ENCODE results near the gene ENTPD1. TPM values are rescaled to one million over a fixed set of nuclear protein-coding genes. Genes with fewer than 3 reads are reported as not detected.
"Not testable (repeated sequence)": the region's sequence is repeated elsewhere in the genome, so short reads cannot be mapped to it uniquely, and the experiment has no call there.

ENTPD1 gene
- total RNA-seq, 1 experiment from 2014 or later, result 0.37 TPM

- DNase-seq (ENCODE audit: low read depth, low spot score); H2AFZ ChIP-seq (ENCODE audit: low read depth, low read length, poor library complexity, severe bottlenecking); H3K36me3 ChIP-seq (ENCODE audit: control insufficient read depth in 1 of 2, insufficient read depth in 2 of 2, low read length in 2 of 2); H3K9me2 ChIP-seq (ENCODE audit: insufficient read depth); BruUV-seq (replicated peaks); H3K4me3 ChIP-seq (replicated peaks in 1 of 2; ENCODE audit: low read depth in 1 of 2, low read length in 2 of 2); RAD21 ChIA-PET (ENCODE audit: low non-redundant PET in 1 of 2, low total read pairs in 2 of 2, uncharacterized antibody in 2 of 2, unreplicated experiment in 2 of 2); H4K20me1 ChIP-seq (ENCODE audit: insufficient read depth); H3K27me3 ChIP-seq (ENCODE audit: insufficient read depth, low read length); H3K9me3 ChIP-seq (ENCODE audit: control insufficient read depth in 1 of 2, insufficient read depth in 1 of 2, low read depth in 1 of 2, low read length in 2 of 2); H3K27ac ChIP-seq (ENCODE audit: low read depth, low read length); POLR2A ChIA-PET; ATAC-seq; H3K4me2 ChIP-seq (ENCODE audit: low read length); H3K9ac ChIP-seq (ENCODE audit: low read length); H3K79me2 ChIP-seq (ENCODE audit: insufficient read depth, low read length): not testable (repeated sequence)
- CTCF ChIA-PET, result interaction anchor here (2.1 kb wide), 1 partner anchor 213 kb away, joined by 6 read pairs; the partner anchor contains the start of gene TCTN3
- H3K4me1 ChIP-seq (ENCODE audit: control insufficient read depth in 1 of 2, insufficient read depth in 2 of 2, low read length in 2 of 2), result peaks cover 0 to 19% of the 10 kb centered on the region in 2 experiments; a peak in 1 of 4 replicates
- intact Hi-C loops (cut with micrococcal nuclease), result loop anchor here (10.0 kb wide), 1 partner anchor 219 kb away; no protein-coding TSS in a partner anchor
Observed at GRCh38 chr10:95905897-95906580, 150.1 kb downstream of the ENTPD1 start.

- DNase-seq (ENCODE audit: low read depth, low spot score) (peak; percentile 18), ATAC-seq (peak; percentile 40)
- ChIA-PET POLR2A (interaction anchor here (1.3 kb wide), 1 partner anchor 213 kb away, joined by 3 read pairs; the partner anchor contains the start of gene TCTN3), CTCF (interaction anchor here (2.1 kb wide), 1 partner anchor 213 kb away, joined by 6 read pairs; the partner anchor contains the start of gene TCTN3), RAD21 (ENCODE audit: low non-redundant PET in 1 of 2, low total read pairs in 2 of 2, uncharacterized antibody in 2 of 2, unreplicated experiment in 2 of 2) (interaction anchor here in 1 of 2 experiments (1.7 kb wide), 1 partner anchor 213 kb away, joined by 4 read pairs; the partner anchor contains the start of gene TCTN3)
- peaks cover 2% of the 10 kb centered on the region; the same call in 1 of the 2 replicates for H3K79me2 ChIP-seq (ENCODE audit: insufficient read depth, low read length)
- BruUV-seq (replicated peaks), result TSS peak; percentile 39
- H3K9ac ChIP-seq (ENCODE audit: low read length), result peak overlapping the region; percentile 73
- peak overlapping the region; percentile 91 for H3K4me2 ChIP-seq (ENCODE audit: low read length)
- H4K20me1 ChIP-seq (ENCODE audit: insufficient read depth), result no peaks in the 10 kb centered on the region
- H3K4me1 ChIP-seq (ENCODE audit: control insufficient read depth in 1 of 2, insufficient read depth in 2 of 2, low read length in 2 of 2), result peaks cover 0 to 19% of the 10 kb centered on the region in 2 experiments; a peak in 1 of 4 replicates
- H3K36me3 ChIP-seq (ENCODE audit: control insufficient read depth in 1 of 2, insufficient read depth in 2 of 2, low read length in 2 of 2), result peaks cover 2 to 7% of the 10 kb centered on the region in 2 experiments; a peak in 3 of 4 replicates
- intact Hi-C loops (cut with micrococcal nuclease), result loop anchor here (1.0 to 10.0 kb wide), 2 partner anchors 213 to 218 kb away; no protein-coding TSS in a partner anchor
- H2AFZ ChIP-seq (ENCODE audit: low read depth, low read length, poor library complexity, severe bottlenecking), result peak overlapping the region; percentile 79
- no peaks in the 10 kb centered on the region for H3K9me2 ChIP-seq (ENCODE audit: insufficient read depth)
- H3K4me3 ChIP-seq (replicated peaks in 1 of 2; ENCODE audit: low read depth in 1 of 2, low read length in 2 of 2), result peak overlapping the region; percentile 63 to 66
- H3K27me3 ChIP-seq (ENCODE audit: insufficient read depth, low read length), result no peaks in the 10 kb centered on the region
- H3K9me3 ChIP-seq (ENCODE audit: control insufficient read depth in 1 of 2, insufficient read depth in 1 of 2, low read depth in 1 of 2, low read length in 2 of 2), result no peaks in the 10 kb centered on the region
- peak overlapping the region; percentile 68 for H3K27ac ChIP-seq (ENCODE audit: low read depth, low read length)
- TF ChIP-seq CBX3 (IDR thresholded peaks at IDR 0.05; ENCODE audit: low read depth) (no peak), RAD21 (IDR thresholded peaks at IDR 0.05; ENCODE audit: low read depth) (peak; percentile 50), CTCF (IDR thresholded peaks at IDR 0.05 in 2 of 3, conservative IDR thresholded peaks at IDR 0.05 in 1 of 3; ENCODE audit: borderline replicate concordance in 1 of 3, insufficient read depth in 1 of 3, low read depth in 2 of 3, low read length in 2 of 3) (peak in 1 of 3 experiments; percentile 10; a peak in 2 of 6 replicates), EZH2 (IDR thresholded peaks at IDR 0.05) (no peak), ZBTB33 (IDR thresholded peaks at IDR 0.05; ENCODE audit: extremely low read depth, insufficient replicate concordance, low read length) (no peak), SIN3A (IDR thresholded peaks at IDR 0.05; ENCODE audit: low read depth) (0 out of 2 replicates have a peak, but pooled peaks have one; percentile 17), POLR2A (IDR thresholded peaks at IDR 0.05; ENCODE audit: borderline replicate concordance, extremely low read depth, insufficient read depth, insufficient read length) (no peak), ZNF274 (IDR thresholded peaks at IDR 0.05; ENCODE audit: low read depth, low read length) (no peak), FOSL1 (IDR thresholded peaks at IDR 0.05; ENCODE audit: low read depth) (no peak), CEBPB (IDR thresholded peaks at IDR 0.05; ENCODE audit: low read depth) (0 out of 2 replicates have a peak, but pooled peaks have one; percentile 9), ATF3 (IDR thresholded peaks at IDR 0.05) (no peak)
Observed at GRCh38 chr10:95906677-95907455, 150.9 kb downstream of the ENTPD1 start.
